Ovary (tissue), 3 donors: ENCODE data around the gene DIPK1B.

Source experiments
- EP300 ChIP-seq: sonication (generic); formaldehyde crosslinking; IDR thresholded peaks from one replicate; pipeline ENCODE4 v1.6.1; 2017; ENCODE audit warnings: antibody characterized with exemption
- POLR2A ChIP-seq: fragments of 450-650 bp; IDR thresholded peaks from one replicate; pipeline ENCODE4 v1.6.1; 2017; ENCODE audit warnings: antibody characterized with exemption, mild to moderate bottlenecking, moderate library complexity
- TF ChIP-seq, protein P1 (sequence below), 3 donors: fragments of 450-650 bp in 2 of 3; fragments of 200-600 bp in 1 of 3; IDR thresholded peaks; one replicate each; pipeline versions ENCODE4 v1.5.1 to v1.8.0; 2016 to 2022; ENCODE audit warnings: antibody characterized with exemption in 3 of 3, mild to moderate bottlenecking in 1 of 3
- donor health status: DM: no; HTN: no; CAD: no.

DNA sequence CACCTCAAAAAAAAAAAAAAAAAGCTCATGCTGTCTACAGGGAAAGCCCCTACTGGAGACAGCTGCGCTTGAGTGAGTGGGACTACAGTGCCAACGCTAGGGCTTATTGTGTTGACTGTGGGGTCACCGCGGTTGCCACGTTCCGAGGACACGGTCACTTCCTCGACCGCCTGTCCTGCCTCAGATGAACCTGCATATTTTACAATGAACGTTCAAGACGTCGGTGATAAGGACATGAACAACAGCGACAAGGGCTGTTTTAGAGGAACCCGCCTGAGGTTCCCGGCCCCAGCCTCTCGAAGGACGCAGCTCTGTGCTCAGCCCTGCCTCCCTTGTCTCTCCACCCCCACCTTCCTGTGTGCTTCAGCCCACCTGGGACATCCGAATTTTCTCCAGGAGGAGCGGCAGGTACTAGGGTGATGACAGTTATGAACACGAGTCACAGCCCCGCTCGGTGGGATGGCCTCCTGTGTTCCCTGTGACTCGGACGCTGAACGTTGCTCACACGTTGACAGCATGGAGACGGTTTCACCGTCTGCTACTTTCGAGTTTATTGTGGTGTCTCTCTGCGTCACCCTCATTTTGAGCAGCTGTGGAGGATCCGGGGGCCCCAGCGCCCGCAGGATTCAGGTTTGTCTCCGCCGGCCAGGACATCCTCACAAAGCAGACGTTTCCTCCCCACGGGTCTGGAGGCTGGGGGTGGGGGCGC, 11.3 kb upstream of the DIPK1B start:
- TF ChIP-seq, protein P1, sequence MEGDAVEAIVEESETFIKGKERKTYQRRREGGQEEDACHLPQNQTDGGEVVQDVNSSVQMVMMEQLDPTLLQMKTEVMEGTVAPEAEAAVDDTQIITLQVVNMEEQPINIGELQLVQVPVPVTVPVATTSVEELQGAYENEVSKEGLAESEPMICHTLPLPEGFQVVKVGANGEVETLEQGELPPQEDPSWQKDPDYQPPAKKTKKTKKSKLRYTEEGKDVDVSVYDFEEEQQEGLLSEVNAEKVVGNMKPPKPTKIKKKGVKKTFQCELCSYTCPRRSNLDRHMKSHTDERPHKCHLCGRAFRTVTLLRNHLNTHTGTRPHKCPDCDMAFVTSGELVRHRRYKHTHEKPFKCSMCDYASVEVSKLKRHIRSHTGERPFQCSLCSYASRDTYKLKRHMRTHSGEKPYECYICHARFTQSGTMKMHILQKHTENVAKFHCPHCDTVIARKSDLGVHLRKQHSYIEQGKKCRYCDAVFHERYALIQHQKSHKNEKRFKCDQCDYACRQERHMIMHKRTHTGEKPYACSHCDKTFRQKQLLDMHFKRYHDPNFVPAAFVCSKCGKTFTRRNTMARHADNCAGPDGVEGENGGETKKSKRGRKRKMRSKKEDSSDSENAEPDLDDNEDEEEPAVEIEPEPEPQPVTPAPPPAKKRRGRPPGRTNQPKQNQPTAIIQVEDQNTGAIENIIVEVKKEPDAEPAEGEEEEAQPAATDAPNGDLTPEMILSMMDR (IDR thresholded peaks at IDR 0.05) = no peak
- TF ChIP-seq POLR2A (no peak), EP300 (no peak)
